DOHH2 (cell line): ENCODE data around the gene RAB40C.
A peak's percentile ranks its signal among the peaks of the same experiment; 100 is the strongest.

Experiments used
- H3F3A ChIP-seq: fragments of 200-600 bp; sonication (generic), shearing (Covaris generic); 2 replicates; pipeline ENCODE4 v1.6.0; 2016; ENCODE audit warnings: antibody characterized with exemption, mild to moderate bottlenecking; ENCODE audit not compliant: control insufficient read depth, insufficient read depth
- H3K27ac ChIP-seq: fragments of 200-600 bp; sonication (generic); 2 replicates; pipeline ENCODE4 v1.5.1; 2014; ENCODE audit warnings: low read depth, mild to moderate bottlenecking, low read length, moderate library complexity
- H3K27me3 ChIP-seq: fragments of 200-600 bp; sonication (generic); 2 replicates; pipeline ENCODE4 v1.6.1; 2014; ENCODE audit warnings: mild to moderate bottlenecking, low read length, mixed read lengths; ENCODE audit not compliant: control insufficient read depth
- H3K36me3 ChIP-seq: fragments of 200-600 bp; sonication (generic); 2 replicates; pipeline ENCODE4 v1.6.1; 2014; ENCODE audit warnings: mild to moderate bottlenecking, low read length, moderate library complexity, mixed read lengths; ENCODE audit not compliant: control insufficient read depth
- H3K4me1 ChIP-seq: fragments of 200-600 bp; sonication (generic); 2 replicates; pipeline ENCODE4 v1.6.1; 2014; ENCODE audit warnings: mild to moderate bottlenecking, low read length, mixed read lengths; ENCODE audit not compliant: control insufficient read depth
- H3K4me2 ChIP-seq: fragments of 200-600 bp; sonication (generic); 2 replicates; pipeline ENCODE4 v1.6.0; 2014; ENCODE audit warnings: mild to moderate bottlenecking, low read length, moderate library complexity
- H3K4me3 ChIP-seq: fragments of 200-600 bp; sonication (generic); 2 replicates; pipeline ENCODE4 v1.5.1; 2014; ENCODE audit warnings: mild to moderate bottlenecking, low read length, mixed read lengths
- H3K79me2 ChIP-seq: fragments of 200-600 bp; sonication (generic); 2 replicates; pipeline ENCODE4 v1.6.1; 2014; ENCODE audit warnings: mild to moderate bottlenecking, low read length, mixed read lengths; ENCODE audit not compliant: control insufficient read depth
- H3K9me2 ChIP-seq: fragments of 200-600 bp; sonication (generic); replicated peaks from 2 replicates; pipeline ENCODE4 v1.6.1; 2014; ENCODE audit warnings: mild to moderate bottlenecking, low read length, mixed read lengths; ENCODE audit not compliant: control insufficient read depth
- H3K9me3 ChIP-seq: fragments of 200-600 bp; sonication (generic); 2 replicates; pipeline ENCODE4 v1.6.1; 2014; ENCODE audit warnings: antibody characterized with exemption, low read length, mixed read lengths; ENCODE audit not compliant: control insufficient read depth, insufficient read depth
- H4K20me1 ChIP-seq: fragments of 200-600 bp; sonication (generic); 2 replicates; pipeline ENCODE4 v1.6.0; 2014; ENCODE audit warnings: low read depth, mild to moderate bottlenecking, antibody characterized with exemption, low read length, moderate library complexity; ENCODE audit not compliant: control insufficient read depth, insufficient read depth
- EZH2phosphoT487 ChIP-seq: fragments of 200-600 bp; sonication (generic); IDR thresholded peaks from 2 replicates; pipeline ENCODE4 v1.6.1; 2017; ENCODE audit warnings: borderline replicate concordance, mild to moderate bottlenecking, antibody characterized with exemption, low read length, moderate library complexity, mixed read lengths
- TF ChIP-seq, protein P1 (sequence below): fragments of 200-600 bp; sonication (generic); IDR thresholded peaks from one replicate; pipeline ENCODE4 v1.5.1; 2014; ENCODE audit warnings: antibody characterized with exemption, mild to moderate bottlenecking, low read depth, low read length; ENCODE audit not compliant: poor library complexity, severe bottlenecking

Gene RAB40C

DNA sequence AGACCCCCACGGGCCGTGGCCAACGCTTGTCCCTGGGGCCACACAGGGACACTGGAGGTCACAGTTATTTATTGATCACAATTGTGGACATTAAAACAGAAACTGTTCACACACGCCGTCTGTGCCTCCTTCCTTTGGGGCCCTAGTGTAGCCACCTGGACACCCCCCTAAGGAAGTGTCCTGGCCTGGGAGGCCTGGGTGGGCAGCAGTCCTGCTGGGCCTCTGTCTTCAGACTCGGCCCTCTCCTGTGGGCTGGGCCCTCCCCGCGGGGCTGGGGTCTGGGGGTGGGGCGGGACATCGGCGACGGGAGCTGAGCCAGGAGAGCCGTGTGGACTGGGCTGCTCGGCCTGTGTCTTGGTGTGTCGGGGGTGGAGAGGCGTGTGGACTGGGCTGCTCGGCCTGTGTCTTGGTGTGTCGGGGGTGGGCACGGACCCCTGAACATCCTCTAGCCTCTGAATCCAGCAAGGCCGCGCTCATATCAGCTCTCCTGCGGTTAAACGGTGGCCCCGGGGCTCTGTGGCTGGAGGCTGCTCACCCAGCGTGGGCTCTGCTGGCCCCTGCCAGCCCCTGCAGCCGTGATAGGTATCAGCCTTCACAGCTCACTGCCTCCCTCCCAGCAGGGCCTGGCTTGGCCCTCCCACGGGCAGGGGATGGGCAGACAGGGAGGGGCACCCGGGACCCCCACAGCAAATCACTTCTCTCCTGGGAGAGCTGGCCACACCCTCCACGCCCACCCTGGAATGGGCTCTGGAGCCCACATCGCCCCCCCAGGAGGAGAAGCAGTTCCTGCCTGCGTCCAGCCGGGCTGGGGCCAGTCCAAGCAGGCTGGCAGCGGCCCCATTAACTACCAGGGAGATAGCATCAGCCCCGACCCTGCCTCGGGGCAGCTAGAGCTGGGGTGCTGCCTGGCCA lies 24.2 kb upstream of the RAB40C start:
- Histone ChIP-seq H3K27me3 (no peaks in the 10 kb centered on the region), H3K79me2 (peaks cover 8% of the 10 kb centered on the region), H3F3A (no peaks in the 10 kb centered on the region), H3K4me2 (no peak overlapping the region), H4K20me1 (no peaks in the 10 kb centered on the region), H3K36me3 (no peaks in the 10 kb centered on the region), H3K27ac (no peak overlapping the region), H3K9me2 (no peaks in the 10 kb centered on the region), H3K4me3 (no peak overlapping the region), H3K9me3 (no peaks in the 10 kb centered on the region), H3K4me1 (peaks cover 27% of the 10 kb centered on the region)
- TF ChIP-seq, protein P1, sequence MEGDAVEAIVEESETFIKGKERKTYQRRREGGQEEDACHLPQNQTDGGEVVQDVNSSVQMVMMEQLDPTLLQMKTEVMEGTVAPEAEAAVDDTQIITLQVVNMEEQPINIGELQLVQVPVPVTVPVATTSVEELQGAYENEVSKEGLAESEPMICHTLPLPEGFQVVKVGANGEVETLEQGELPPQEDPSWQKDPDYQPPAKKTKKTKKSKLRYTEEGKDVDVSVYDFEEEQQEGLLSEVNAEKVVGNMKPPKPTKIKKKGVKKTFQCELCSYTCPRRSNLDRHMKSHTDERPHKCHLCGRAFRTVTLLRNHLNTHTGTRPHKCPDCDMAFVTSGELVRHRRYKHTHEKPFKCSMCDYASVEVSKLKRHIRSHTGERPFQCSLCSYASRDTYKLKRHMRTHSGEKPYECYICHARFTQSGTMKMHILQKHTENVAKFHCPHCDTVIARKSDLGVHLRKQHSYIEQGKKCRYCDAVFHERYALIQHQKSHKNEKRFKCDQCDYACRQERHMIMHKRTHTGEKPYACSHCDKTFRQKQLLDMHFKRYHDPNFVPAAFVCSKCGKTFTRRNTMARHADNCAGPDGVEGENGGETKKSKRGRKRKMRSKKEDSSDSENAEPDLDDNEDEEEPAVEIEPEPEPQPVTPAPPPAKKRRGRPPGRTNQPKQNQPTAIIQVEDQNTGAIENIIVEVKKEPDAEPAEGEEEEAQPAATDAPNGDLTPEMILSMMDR: no peak

DNA sequence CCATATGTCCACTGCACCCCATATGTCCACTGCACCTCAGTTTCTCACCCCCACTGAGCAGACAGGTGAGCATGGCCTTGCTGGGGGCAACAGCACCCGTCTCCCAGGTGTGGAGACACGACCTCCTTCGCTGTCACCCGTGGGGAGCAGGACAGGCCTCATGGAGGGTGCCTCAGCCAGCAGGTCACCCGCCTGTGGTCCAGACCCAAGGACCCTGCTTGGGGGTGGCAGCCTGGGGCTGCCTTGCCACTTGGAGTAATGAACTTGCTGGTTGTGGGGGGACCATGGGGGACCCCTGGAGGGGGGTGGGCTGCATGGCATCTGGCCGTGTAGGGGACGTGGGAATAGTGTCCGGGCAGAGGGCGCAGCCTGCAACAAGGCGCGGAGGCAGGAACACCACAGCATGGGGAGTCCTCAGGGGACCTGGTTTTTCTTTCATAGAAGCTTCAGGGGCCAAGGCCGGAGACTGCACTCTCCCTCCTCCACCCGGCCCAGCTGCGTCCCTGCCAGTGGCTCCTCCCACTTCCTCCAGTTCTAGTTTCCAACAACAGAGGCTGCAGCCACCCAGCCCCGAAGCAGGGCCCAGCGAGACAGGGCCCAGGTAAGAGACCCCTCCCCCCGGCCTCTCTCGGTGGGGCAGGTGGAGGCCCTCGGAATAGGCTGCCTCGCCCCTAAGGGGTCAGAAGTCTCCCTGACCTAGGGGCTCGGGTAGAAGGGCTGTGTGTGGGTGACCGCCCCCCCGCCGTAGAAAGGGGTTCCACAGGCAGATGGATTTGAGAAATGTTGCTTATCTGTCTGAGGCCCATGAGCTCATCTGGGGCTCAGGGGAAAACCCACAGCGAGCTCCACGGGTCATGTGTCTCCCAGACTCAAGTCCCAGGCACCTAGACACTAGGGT lies 23.1 kb upstream of the RAB40C start, which contains the start of gene NHLRC4:
Gene NHLRC4 (plus strand): TSS at position 531 of the 898 bp plus-strand sequence. CDS start 1,043 bp downstream, outside the sequence.
- peaks cover 32% of the 10 kb centered on the region for H3K4me1 ChIP-seq
- TF ChIP-seq EZH2phosphoT487: no peak
- TF ChIP-seq, protein P1: no peak
- H3K4me2 ChIP-seq: peak within 1 kb of the TSS; percentile 74
- no peaks in the 10 kb centered on the region for H3K36me3 ChIP-seq
- H4K20me1 ChIP-seq: no peaks in the 10 kb centered on the region
- no peaks in the 10 kb centered on the region for H3F3A ChIP-seq
- no peaks in the 10 kb centered on the region for H3K9me3 ChIP-seq
- H3K79me2 ChIP-seq: peaks cover 16% of the 10 kb centered on the region
- peak within 1 kb of the TSS; percentile 62 for H3K27ac ChIP-seq
- H3K27me3 ChIP-seq: no peaks in the 10 kb centered on the region
- H3K9me2 ChIP-seq: no peaks in the 10 kb centered on the region
- peak within 1 kb of the TSS; percentile 59 for H3K4me3 ChIP-seq

DNA sequence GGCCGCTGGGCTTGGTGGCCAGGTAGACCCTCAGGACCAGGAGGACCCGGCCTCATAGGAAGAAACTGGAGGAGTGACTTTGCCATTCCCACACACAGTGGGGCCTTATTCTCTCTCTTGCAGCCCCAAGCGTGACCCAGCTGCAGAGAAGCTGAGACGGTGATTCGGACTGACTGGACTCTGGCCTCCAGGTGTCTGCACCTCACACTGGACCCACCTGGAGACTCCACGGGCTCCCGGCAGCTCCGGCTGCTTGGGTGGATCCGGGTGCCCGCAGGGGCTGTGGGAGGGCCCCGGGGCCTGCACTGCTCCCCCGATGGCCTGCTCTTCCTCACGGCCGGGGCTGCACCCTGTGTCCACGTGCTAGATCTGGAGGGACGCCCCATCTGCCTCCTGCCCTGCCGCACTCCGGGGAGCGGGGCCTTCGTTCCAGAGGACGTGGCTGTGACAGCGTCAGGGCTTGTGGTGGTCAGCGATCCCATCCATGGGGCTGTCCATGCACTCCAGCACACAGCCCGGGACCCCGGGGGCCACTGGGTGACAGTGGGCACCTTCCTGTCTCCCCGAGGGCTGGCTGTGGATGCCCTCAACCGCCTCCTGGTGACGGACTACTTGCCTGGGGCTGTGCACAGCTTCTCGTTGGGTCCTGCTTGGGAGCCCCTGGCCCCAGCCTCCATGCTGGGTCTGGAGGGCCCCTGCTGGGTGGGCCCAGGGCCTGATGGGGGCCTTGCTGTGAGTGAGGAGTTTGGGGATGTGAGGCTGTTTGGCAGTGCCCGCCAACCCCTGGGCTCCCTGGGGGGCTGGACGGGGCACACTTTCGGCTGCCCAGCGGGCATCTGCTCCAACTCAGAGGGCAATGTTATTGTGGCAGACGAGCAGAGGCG lies 22.3 kb upstream of the RAB40C start:
- Histone ChIP-seq H3K4me1 (peaks cover 32% of the 10 kb centered on the region), H3K27ac (peak overlapping the region; percentile 62), H3K36me3 (no peaks in the 10 kb centered on the region), H3F3A (no peaks in the 10 kb centered on the region), H3K27me3 (no peaks in the 10 kb centered on the region), H3K9me2 (no peaks in the 10 kb centered on the region), H3K79me2 (peaks cover 19% of the 10 kb centered on the region), H4K20me1 (no peaks in the 10 kb centered on the region), H3K4me2 (peak overlapping the region; percentile 74), H3K4me3 (peak overlapping the region; percentile 59), H3K9me3 (no peaks in the 10 kb centered on the region)
- TF ChIP-seq, protein P1: no peak
- TF ChIP-seq EZH2phosphoT487: no peak
